ENCODE measurements around the gene LAMA2.

DNA sequence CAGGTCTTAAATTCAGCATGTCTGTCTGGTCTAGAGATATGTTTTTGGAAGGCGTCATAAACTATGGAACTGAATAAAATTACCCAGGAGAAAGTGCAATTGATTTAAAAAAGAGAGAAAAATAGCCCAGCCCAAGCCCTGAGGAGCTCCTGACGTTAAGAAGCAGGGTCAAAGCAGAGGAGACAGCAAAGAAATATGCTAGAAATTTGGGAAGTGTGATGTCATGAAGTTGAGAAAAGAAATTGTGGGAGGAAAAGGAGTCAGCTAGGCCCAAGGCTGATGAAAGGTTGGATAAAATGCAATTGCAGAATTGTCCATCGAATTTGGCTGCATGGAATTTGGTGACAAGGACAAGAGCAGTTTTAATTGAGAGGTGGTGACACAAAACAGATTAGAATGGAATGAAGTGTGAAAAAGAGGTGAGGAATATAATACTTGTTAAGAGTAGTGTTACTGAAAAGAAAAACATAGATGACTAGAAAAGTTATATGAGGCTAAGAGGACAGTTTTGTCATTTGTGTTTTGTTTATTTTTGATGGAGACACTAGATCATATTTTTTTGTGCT lies 381.6 kb downstream of the LAMA2 start:
- TF ChIP-seq PKNOX1 (IDR thresholded peaks at IDR 0.05) (no peak), FOXA1 (IDR thresholded peaks at IDR 0.05) (no peak), SUZ12 (IDR thresholded peaks at IDR 0.05) (no peak), BHLHE40 (IDR thresholded peaks at IDR 0.05; ENCODE audit: borderline replicate concordance) (no peak), ELF4 (IDR thresholded peaks at IDR 0.05) (no peak), FOXM1 (IDR thresholded peaks at IDR 0.05; ENCODE audit: borderline replicate concordance) (no peak), SP1 (IDR thresholded peaks at IDR 0.05) (no peak), LEF1 (IDR thresholded peaks at IDR 0.05; ENCODE audit: borderline replicate concordance) (no peak), L3MBTL2 (conservative IDR thresholded peaks at IDR 0.05) (no peak), TARDBP (IDR thresholded peaks at IDR 0.05) (no peak), NFRKB (IDR thresholded peaks at IDR 0.05) (no peak), FOXK2 (IDR thresholded peaks at IDR 0.05) (no peak)
